Effector memory CD4-positive, alpha-beta T cell (primary cell): ENCODE data around the gene AIP.
"Not testable (repeated sequence)": the region's sequence is repeated elsewhere in the genome, so short reads cannot be mapped to it uniquely, and the experiment has no call there.

Experiments
- DNase-seq, 3 donors: peaks; one replicate each; pipeline ENCODE4 v3.0.0-alpha.2; 2020
- H3K27ac ChIP-seq: 2 replicates; pipeline ENCODE4 v1.7.0; 2013; ENCODE audit warnings: mild to moderate bottlenecking, low read length, moderate library complexity; ENCODE audit not compliant: insufficient read depth, poor library complexity, severe bottlenecking
- H3K27me3 ChIP-seq: replicated peaks from 2 replicates; pipeline ENCODE4 v1.7.0; 2013; ENCODE audit warnings: mild to moderate bottlenecking, low read length; ENCODE audit not compliant: insufficient read depth, control insufficient read depth, poor library complexity, severe bottlenecking
- H3K36me3 ChIP-seq: 2 replicates; pipeline ENCODE4 v1.7.0; 2013; ENCODE audit warnings: mild to moderate bottlenecking, low read length, moderate library complexity; ENCODE audit not compliant: control insufficient read depth, insufficient read depth
- H3K4me1 ChIP-seq: 2 replicates; pipeline ENCODE4 v1.7.0; 2013; ENCODE audit warnings: low read length, mild to moderate bottlenecking; ENCODE audit not compliant: control insufficient read depth, insufficient read depth, poor library complexity, severe bottlenecking
- H3K4me3 ChIP-seq: 2 replicates; pipeline ENCODE4 v1.7.0; 2013; ENCODE audit warnings: low read length, low read depth, mild to moderate bottlenecking; ENCODE audit not compliant: insufficient read depth, poor library complexity, severe bottlenecking
- H3K9me3 ChIP-seq: 2 replicates; pipeline ENCODE4 v1.7.0; 2013; ENCODE audit warnings: mild to moderate bottlenecking, low read length, moderate library complexity; ENCODE audit not compliant: control insufficient read depth

AIP gene

DNA sequence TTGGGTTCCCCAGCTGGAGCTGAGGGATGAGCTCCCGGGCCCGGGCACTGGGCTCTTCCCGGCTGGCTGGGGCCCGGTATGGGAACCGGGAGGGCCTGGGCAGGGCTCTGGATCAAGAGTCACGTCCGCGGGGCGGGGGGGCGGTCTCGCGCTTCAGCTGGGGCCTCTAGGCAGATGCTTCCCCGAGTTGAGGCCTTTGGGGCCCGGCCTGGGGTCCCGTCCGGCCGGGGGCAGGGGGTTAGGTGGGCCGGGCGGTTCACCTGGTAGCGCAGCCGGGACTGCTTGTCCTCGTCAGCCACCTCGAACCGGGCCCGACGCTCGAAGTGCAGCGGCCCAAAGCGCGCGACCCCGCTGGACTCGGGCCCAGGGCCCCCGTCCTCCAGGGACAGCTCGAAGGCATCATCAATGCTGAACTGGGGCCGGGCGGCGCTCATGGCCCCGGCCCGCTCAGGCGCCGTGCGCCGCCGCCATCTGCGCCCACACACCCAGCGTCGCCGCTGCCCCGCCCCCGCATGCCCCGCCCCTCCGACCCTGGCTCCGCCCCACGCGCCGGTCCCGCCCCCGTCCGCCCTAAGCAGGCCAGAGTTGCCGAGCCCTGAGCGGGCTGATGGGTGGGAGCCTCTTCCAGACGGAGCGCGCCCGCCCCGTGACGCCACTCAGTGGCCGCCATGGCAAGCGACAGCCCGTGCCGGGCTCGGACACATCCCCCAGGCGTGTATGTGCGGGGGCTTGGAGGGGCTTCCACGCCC, 13.9 kb upstream of the AIP start, which contains the start of gene TMEM134:
TSS of gene TMEM134 (minus strand) at position 493 of the 749 bp plus-strand sequence. CDS start at position 434, 59 bp downstream.
- peak within 1 kb of the TSS; percentile 84 for H3K27ac ChIP-seq
- peak; percentile 85 to 89 (median 86) for DNase-seq
- no peaks in the 10 kb centered on the region for H3K36me3 ChIP-seq
- peak within 1 kb of the TSS; percentile 75 for H3K4me3 ChIP-seq
- H3K9me3 ChIP-seq, result no peaks in the 10 kb centered on the region
- H3K27me3 ChIP-seq, result no peaks in the 10 kb centered on the region
- peaks cover 39% of the 10 kb centered on the region for H3K4me1 ChIP-seq

GRCh38 chr11:67469508-67469811, 13.4 kb upstream of the AIP start:
- Histone ChIP-seq H3K36me3 (no peaks in the 10 kb centered on the region), H3K27me3 (no peaks in the 10 kb centered on the region), H3K27ac (peak overlapping the region; percentile 79), H3K9me3 (no peaks in the 10 kb centered on the region), H3K4me1 (peaks cover 34% of the 10 kb centered on the region), H3K4me3 (peak overlapping the region; percentile 75)
- DNase-seq, result no peak

DNA sequence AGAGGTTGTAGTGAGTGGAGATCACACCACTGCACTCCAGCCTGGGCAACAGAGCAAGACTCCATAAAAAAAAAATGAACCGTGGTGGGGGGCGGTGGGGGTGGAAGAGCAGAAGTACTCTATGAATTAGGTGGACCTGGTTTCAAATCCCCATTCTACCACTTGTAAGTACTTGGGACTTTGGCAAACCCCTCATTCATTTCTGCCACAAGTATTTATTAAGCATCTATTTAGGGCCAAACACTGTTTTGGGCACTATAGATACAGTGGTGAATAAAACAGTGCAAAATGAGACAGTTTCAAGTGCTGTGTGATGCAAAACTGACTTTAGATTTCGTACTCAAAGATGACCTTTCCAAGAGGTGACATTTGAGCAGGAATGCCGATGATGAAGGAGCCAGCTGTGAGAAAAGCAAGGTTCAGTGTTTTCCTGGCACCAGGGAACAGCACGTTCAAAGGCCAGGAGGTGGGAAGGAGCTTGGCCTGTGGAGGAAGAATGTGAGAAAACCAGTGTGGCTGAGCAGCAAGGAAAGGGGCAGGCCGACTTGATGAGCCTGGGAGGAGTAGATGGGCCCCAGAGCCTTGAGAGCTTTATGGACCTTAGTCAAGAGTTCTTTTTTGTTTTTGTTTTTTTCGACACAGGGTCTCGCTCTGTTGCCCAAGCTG, 12.4 kb upstream of the AIP start:
- Histone ChIP-seq H3K27ac (no peak overlapping the region), H3K9me3 (no peaks in the 10 kb centered on the region), H3K4me3 (no peak overlapping the region), H3K36me3 (no peaks in the 10 kb centered on the region), H3K27me3 (no peaks in the 10 kb centered on the region), H3K4me1 (peaks cover 27% of the 10 kb centered on the region)
- DNase-seq, result no peak

GRCh38 chr11:67472882-67473281, 9.9 kb upstream of the AIP start:
- no peak for DNase-seq
- Histone ChIP-seq H3K4me1 (peaks cover 14% of the 10 kb centered on the region), H3K36me3 (no peaks in the 10 kb centered on the region), H3K9me3 (no peaks in the 10 kb centered on the region), H3K27me3 (no peaks in the 10 kb centered on the region), H3K27ac (no peak overlapping the region), H3K4me3 (no peak overlapping the region)

- not testable (repeated sequence) for H3K4me3 ChIP-seq, H3K27me3 ChIP-seq, H3K4me1 ChIP-seq, H3K27ac ChIP-seq, H3K9me3 ChIP-seq, DNase-seq, H3K36me3 ChIP-seq
These were observed 6.1 kb upstream of the AIP start for GRCh38 chr11:67476692-67477091.

DNA sequence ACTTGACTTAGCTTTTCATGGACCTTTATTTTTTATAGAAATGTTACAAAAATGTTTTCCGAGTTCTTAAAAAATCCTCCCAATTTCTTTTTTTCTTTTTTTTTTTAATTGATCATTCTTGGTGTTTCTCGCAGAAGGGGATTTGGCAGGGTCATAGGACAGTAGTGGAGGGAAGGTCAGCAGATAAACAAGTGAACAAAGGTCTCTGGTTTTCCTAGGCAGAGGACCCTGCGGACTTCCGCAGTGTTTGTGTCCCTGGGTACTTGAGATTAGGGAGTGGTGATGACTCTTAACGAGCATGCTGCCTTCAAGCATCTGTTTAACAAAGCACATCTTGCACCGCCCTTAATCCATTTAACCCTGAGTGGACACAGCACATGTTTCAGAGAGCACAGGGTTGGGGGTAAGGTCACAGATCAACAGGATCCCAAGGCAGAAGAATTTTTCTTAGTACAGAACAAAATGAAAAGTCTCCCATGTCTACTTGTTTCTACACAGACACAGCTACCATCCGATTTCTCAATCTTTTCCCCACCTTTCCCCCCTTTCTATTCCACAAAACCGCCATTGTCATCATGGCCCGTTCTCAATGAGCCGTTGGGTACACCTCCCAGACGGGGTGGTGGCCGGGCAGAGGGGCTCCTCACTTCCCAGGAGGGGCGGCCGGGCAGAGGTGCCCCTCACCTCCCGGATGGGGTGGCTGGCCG, 5.3 kb upstream of the AIP start:
- not testable (repeated sequence) for H3K27me3 ChIP-seq, H3K27ac ChIP-seq, H3K4me3 ChIP-seq, H3K36me3 ChIP-seq, H3K9me3 ChIP-seq, DNase-seq, H3K4me1 ChIP-seq

DNA sequence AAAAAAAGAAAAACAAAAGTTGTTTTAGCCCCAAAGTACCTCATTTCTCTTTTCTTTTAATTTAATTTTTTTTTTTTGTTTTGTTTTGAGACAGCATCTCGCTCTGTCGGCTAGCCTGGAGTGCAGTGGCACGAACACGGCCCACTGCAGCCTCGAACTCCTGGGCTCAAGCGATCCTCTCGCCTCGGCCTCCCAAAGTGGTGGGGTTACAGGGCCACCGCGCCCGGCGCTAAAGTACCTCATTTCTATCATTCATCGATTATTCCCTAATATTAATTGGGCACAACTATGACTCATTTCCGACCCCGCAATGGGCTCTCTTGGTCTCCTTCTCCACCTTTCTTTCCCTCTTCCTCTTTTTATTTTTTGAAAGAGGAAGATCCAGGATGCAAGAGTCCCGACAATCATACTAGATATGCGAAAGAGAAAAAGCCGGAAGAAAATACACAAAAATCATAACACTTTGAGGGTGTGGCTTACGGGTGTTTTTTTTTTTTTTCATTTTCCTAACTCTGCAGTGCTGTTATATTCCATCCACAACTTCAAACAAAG, 475 bp upstream of the AIP start:
- no peak for DNase-seq
- Histone ChIP-seq H3K27me3 (no peaks in the 10 kb centered on the region), H3K36me3 (peaks cover 5% of the 10 kb centered on the region), H3K4me1 (peaks cover 44% of the 10 kb centered on the region), H3K27ac (peak overlapping the region; percentile 86), H3K9me3 (no peaks in the 10 kb centered on the region), H3K4me3 (peak overlapping the region; percentile 58)

GRCh38 chr11:67483831-67484665, 1.2 kb downstream of the AIP start:
- Histone ChIP-seq H3K4me3 (peak overlapping the region; percentile 58), H3K27ac (peak overlapping the region; percentile 86), H3K36me3 (peaks cover 18% of the 10 kb centered on the region), H3K4me1 (peaks cover 50% of the 10 kb centered on the region), H3K9me3 (no peaks in the 10 kb centered on the region), H3K27me3 (no peaks in the 10 kb centered on the region)
- peak in 1 of 3 donors; percentile 26 for DNase-seq

DNA sequence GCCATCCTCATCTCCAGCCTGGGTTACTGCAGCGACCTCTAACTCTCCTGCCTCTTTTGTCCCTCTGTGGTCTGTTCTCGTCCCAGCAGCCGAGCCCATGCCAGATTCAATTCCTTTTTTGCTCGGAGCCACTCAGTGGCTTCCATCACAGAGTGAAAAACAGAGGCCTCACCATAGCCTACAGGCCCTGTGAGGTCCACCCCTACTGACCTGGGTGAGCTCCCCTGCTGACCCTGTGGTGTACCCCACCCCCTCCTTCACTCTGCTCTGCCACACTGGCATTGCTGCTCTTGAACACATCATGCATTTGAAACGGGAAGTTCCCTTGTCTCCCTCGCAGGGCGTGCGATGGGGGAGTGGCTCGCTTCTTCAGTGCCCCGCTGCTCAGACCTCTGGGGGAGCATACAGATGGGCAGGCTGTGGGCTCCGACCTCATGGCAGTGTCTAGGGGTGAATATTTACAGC, 2.1 kb downstream of the AIP start:
- H3K27ac ChIP-seq, result peak overlapping the region; percentile 86
- peaks cover 27% of the 10 kb centered on the region for H3K36me3 ChIP-seq
- no peaks in the 10 kb centered on the region for H3K9me3 ChIP-seq
- no peaks in the 10 kb centered on the region for H3K27me3 ChIP-seq
- H3K4me3 ChIP-seq, result peak overlapping the region; percentile 34
- DNase-seq, result peak in 2 of 3 donors; percentile 54 to 55
- H3K4me1 ChIP-seq, result peaks cover 50% of the 10 kb centered on the region
